ENCODE results near the gene PLGLB2.
"Not testable (repeated sequence)": the region's sequence is repeated elsewhere in the genome, so short reads cannot be mapped to it uniquely, and the experiment has no call there.

PLGLB2 gene

DNA sequence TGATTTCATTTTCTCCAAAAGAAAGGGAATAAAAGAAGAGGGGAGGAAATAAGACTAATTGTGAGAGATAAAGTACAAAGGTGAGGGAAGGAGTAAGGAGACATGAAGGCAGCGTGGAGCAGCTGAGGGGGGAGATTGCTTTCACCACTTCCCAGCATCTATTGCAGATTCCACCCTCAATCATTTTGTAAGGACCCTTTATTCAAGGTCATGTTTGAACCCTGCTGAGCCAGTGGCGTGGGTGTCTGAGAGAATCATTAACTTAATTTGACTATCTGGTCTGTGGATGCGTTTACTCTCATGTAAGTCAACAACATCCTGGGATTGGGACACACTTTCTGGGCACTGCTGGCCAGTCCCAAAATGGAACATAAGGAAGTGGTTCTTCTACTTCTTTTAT is at the start of gene PLGLB2:
Gene PLGLB2 (plus strand): TSS at position 297 of the 400 bp plus-strand sequence. CDS start 67 bp downstream, at position 364.
- DNase-seq (ENCODE audit: low read depth, low spot score): not testable (repeated sequence)

DNA sequence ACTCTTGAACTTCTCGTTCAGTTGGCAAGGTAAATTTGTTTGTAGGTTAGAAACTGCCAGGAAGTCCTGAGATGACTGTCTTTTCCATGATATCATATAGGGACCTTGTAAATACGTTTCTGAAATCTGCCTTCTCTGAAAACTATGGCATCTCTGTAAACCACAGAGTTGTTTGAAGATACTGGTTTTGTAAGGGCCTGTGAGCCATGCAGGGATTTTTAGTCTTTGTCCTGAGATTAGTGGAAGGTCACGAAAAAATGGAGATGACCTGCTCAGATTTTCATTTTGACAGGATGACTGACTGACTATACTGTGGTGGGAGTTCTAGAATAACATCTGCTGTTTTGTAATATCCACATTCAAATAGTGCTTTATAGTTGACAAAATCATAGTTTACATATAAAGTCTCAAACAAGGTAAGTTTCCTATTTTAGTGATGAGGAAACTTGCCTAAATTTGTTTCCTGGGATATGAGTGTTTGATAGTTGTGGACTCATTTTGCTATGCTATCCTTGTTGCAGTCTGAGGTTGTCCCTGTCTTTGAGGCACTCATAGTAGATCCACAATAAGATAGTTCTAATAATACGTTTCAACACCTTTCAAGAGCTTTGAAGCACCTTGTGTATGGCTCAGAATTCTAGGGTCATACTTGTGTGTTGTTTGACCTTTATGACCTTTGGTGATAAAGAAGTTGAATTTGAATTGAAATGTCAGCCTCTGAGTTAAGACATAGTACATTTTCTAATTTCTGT is 43.1 kb upstream of the PLGLB2 start:
- DNase-seq (ENCODE audit: low read depth, low spot score): not testable (repeated sequence)

DNA sequence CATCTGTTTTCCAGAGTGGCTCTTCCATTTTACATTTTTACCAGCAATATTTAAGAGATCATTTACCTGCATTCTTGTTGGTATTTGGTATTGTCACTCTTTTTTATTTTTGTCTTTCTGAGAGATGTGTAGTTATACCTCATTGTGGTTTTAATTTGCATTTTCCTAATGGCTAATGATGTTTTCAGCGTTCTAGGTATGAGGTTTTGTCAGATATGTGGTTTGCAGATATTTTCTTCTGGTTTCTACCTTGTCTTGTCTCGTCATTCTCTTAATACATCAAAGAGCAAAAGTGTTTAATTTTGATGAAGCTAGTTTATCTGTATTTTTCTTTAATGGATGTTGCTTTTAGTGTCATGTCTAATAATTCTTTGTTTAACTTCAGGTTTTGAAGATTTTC is 39.5 kb upstream of the PLGLB2 start:
- not testable (repeated sequence) for DNase-seq (ENCODE audit: low read depth, low spot score)

DNA sequence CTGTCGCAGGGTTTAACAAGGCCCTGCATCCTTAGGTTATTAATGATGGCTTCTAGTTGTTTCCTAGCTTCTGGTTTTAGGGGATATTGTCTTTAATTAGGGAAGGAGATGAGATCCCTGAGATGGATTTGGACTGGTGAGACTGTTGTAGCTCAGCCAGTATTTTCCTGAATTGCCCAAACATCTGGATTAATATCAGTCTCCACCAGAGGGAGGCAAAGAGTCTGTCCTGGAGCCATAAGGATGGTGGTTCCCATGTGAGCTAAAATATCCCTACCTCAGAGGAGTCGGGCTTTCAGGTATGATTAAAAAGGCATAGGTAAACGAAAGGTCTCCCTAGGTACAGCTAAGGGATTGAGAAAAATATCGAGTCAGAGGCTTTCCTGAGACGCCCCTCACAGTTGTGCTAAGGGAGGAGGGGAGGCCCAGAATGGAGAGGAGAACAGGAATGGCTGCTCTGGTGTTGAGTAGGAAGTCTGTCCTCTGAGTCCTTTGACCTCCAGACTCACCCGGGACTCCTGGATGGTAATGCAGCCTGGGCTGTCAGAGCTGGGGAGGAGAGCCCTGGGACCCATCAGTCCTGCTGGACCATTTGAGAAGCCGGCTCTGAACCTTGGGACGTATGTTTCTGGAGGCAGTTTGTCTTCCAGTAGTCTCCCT is 19.8 kb upstream of the PLGLB2 start:
- DNase-seq (ENCODE audit: low read depth, low spot score): not testable (repeated sequence)

DNA sequence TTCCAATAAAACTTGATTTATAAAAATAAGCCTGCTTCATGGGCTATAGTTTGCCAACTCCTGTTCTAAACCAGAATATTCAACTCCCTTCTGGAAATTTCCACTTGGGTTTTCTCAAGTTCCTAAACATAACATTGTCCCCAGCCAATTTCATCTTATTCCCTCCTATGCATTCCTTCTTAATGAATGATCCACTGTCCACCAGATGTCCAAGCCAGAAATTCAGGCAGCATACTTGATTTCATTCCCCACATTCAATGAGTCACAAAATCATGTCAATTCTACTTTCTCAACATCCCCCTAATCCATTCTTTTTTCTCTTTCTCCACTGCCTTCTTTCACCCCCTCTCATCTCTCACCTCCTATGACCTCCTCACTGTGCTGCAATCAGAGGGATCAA is 7.0 kb upstream of the PLGLB2 start:
- DNase-seq (ENCODE audit: low read depth, low spot score): not testable (repeated sequence)

DNA sequence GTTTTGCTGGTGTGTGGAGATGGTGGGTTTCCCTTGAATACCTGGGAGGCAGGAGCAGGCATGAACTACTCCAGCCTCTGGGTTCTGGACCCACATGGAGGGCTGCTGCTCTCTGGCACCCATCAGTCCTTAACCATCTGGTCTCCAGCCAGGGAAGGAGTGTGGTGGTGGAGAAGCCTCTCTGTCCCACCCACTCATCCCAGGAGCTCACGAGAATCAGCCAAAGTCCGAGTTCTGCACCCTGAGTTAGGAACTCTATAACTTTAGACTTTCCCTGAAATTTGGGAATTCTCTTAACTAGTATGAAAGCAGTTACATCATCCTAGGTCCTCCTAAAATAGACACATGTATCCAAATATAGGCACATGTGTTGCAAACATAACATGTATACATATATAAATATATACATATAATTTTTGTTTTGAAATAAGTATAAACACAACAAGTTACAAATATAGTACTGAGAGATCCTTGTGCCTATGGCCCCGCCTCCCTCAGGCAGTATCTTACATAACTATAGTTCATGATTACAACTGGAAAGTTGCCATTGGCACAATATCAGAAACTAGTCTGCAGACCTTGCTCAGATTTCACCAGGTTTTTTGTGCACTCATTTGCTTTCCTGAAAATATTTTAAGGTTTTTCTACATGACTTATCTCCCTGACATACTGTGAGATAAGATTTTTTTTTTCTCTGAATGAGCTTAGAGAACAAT is 5.3 kb upstream of the PLGLB2 start:
- not testable (repeated sequence) for DNase-seq (ENCODE audit: low read depth, low spot score)

DNA sequence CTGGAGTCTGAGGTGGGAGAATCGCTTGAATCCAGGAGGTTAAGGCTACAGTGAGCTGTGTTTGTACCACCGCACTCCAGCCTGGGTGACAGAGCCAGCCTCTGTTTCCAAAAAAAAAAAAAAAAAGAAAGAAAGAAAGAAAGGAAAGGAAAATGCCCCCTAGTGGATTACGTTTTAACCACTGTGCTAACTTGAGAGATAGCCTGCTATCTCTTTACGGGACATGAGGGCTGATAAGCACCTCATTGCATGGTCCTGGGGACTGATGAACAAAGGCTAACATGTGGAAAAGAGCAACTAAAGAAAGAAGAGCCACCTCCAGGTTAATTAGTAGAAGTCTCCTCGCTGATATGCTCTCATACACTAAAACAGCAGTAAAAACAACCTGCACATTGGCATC is 4.2 kb upstream of the PLGLB2 start:
- not testable (repeated sequence) for DNase-seq (ENCODE audit: low read depth, low spot score)

DNA sequence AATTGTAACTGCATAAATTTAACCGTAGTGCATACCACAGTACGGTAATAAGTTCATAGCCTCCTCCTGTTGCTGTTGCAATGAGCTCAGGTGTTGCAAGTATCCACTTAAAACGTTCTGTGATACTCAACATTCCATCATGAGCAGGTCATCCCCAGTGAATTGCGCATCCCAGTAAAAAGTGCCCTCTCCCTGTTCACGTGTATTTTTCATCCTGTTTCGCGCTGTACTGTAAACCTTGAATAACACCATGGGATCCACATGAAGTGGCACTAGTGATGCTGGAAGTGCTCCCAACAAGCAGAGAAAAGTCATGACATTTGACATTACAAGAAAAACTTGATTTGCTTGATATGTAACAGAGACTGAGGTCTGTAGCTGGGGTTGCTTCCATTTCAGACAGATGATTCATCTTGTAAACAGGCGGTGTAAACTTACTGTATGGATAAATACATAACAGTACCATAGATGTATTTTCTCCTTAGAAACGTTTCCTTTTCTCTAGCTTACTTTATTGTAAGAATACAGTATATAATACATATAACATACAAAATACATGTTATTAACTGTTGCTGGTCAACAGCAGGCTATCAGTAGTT is 2.4 kb upstream of the PLGLB2 start:
- DNase-seq (ENCODE audit: low read depth, low spot score): not testable (repeated sequence)

DNA sequence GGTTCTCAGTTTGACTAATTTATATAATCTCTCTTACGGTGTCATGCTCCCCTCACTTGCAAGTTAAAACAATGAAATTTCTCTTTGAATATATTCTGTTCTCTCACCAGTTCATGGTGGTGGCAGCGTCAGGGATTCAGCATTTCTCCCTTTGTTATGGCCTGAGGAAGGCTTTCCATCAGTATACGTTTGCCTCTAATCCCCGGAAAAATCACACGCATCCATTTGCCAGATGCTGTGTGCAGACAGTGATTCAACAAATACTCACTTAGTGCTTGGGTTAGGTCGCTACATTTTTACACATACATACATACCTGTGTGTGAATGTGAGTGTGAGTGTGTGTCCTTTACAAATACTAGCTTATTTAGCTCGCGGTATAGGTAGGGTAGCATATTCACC is 637 bp downstream of the PLGLB2 start:
- DNase-seq (ENCODE audit: low read depth, low spot score): not testable (repeated sequence)

DNA sequence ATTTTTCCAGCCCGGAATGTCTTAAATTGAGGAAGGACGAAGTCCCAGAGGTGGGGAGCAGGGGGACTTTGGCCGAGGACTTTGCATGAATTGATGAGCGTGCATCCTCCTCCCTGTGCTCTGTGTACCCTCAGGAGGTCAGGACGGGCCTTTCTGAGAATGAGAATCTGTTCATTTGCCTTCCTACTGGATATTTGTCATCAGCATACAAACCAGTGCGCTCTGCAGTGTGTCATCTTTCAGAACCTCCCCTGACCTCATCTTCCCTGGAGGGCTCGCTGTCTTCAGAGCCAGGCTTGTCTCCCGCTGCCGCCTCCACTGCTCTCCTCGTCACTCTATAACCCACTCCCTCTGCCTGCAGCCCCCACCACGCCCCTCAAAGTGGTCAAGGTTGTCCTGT is 2.7 kb downstream of the PLGLB2 start:
- DNase-seq (ENCODE audit: low read depth, low spot score): not testable (repeated sequence)

DNA sequence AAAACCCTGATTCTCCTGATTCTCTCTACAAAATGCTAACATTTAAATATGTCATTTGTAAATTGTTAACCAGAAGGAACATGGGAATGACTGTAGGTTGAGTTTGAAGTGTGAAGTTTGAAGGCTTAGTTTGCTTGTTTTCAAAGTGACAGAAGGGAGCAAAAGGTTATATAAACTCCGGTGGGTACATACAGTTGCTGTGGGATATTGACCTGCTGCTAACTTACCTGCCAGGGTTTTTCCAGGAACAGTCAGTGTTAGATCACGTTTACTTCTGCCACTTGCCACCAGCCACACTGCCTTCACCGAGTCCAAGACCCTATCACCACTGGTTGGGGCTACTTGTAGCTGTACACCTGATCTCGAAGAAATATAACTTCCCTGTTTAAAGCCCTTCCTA is 6.9 kb downstream of the PLGLB2 start:
- DNase-seq (ENCODE audit: low read depth, low spot score): not testable (repeated sequence)
